Pancreas (tissue), 10 donors: ENCODE measurements around the gene AKAP11. TPM values are rescaled to one million over a fixed set of nuclear protein-coding genes. Genes with fewer than 3 reads are reported as not detected.

Experiments used
- ATAC-seq, 4 donors: fragments of 200-7000 bp; cut with Tn5 transposase; one replicate each; pipeline versions ENCODE4 v1.8.0 to v1.9.1; 2020; ENCODE audit warnings: mild to moderate bottlenecking in 4 of 4, moderate library complexity in 4 of 4
- DNase-seq, 6 donors: peaks; one replicate each; pipeline ENCODE4 v3.0.0-alpha.2; 2020
- FAIRE-seq: peaks from 2 replicates; lab custom pipeline; 2012; peaks lifted over from hg19 to GRCh38; lab: Jason Lieb, UNC
- H3K27ac ChIP-seq, 4 donors: fragments of 200-600 bp; sonication (generic); 1 replicate in 3 of 4; 2 replicates in 1 of 4; pipeline versions ENCODE4 v1.5.0 to v1.8.0; 2020
- H3K27me3 ChIP-seq, 4 donors: fragments of 200-600 bp; one replicate each; pipeline ENCODE4 v1.8.0; 2021
- H3K36me3 ChIP-seq, 3 donors: fragments of 200-600 bp; sonication (generic) in 1 of 3; one replicate each; pipeline versions ENCODE4 v1.5.0 to v1.8.0; 2020 to 2021
- H3K4me1 ChIP-seq, 3 donors: fragments of 200-600 bp; one replicate each; pipeline ENCODE4 v1.8.0; 2021
- H3K4me3 ChIP-seq, 4 donors: fragments of 200-600 bp; sonication (generic) in 2 of 4; one replicate each; pipeline versions ENCODE4 v1.5.0 to v1.8.0; 2020 to 2021
- H3K9me3 ChIP-seq, 4 donors: fragments of 200-600 bp; one replicate each; pipeline ENCODE4 v1.8.0; 2021
- WGBS, 2 donors: extraction: QIAGEN DNeasy Blood & Tissue Kit; methylation state at CpG; one replicate each; pipeline ENCODE4 v1.1.7; 2013; 5-methylcytosine and 5-hydroxymethylcytosine counted together
- intact Hi-C, 3 donors: fragments of 100-400 bp; cut with DNase I; formaldehyde crosslinking; loops; one replicate each; pipeline versions ENCODE4 v1.11.1 to v1.14.2; 2022
- polyA plus RNA-seq, 2 donors: library from polyadenylated mRNA; stranded (reverse); fragments of 200-250 nt; gene quantifications; one replicate each; pipeline ENCODE4 v1.2.3, GENCODE V29; 2013
- total RNA-seq, 6 donors: library from RNA; stranded (reverse); fragmentation: NEBNext Ultra II Directional in 4 of 6; extraction: Animal tissue kit (Norgen Biotek cat#: 25700) in 4 of 6; gene quantifications; one replicate each; pipeline versions ENCODE4 v1.2.1 to v1.2.4, GENCODE V29; 2021 to 2023
- TF ChIP-seq, protein P1 (sequence below), 4 donors: fragments of 200-600 bp; sonication (generic) in 3 of 4; IDR thresholded peaks; one replicate each; pipeline versions ENCODE4 v1.5.0 to v1.8.0; 2021; ENCODE audit warnings: antibody characterized with exemption in 4 of 4
- donor health status: healthy with polysubstance abuse.
- donor health status: DM: no; HTN: no; CAD: no; lungs with moderate emphysema.
- donor health status: DM: no; HTN: no; CAD: no.
- donor health status: control.
- donor health status: control.
- donor health status: Bipolar disorder and iron deficiency.
- donor health status: DM: yes; HTN: yes; CAD: no.
- donor health status: DM: no; HTN: no; CAD: no.
- donor health status: DM: no; HTN: no; CAD: no.
- donor health status: DM: yes; HTN: yes; CAD: no.

The AKAP11 gene
- total and polyA plus RNA-seq, 8 donors: 3.0 to 15.5 (median 8.3) TPM

- intact Hi-C loops: no loop called here
- no peaks in the 10 kb centered on the region for H3K9me3 ChIP-seq
- H3K4me1 ChIP-seq: no peaks in the 10 kb centered on the region
- 77 to 89% methylated on average over 8 of the region's 8 CpGs for WGBS, 2 donors
- TF ChIP-seq, protein P1, sequence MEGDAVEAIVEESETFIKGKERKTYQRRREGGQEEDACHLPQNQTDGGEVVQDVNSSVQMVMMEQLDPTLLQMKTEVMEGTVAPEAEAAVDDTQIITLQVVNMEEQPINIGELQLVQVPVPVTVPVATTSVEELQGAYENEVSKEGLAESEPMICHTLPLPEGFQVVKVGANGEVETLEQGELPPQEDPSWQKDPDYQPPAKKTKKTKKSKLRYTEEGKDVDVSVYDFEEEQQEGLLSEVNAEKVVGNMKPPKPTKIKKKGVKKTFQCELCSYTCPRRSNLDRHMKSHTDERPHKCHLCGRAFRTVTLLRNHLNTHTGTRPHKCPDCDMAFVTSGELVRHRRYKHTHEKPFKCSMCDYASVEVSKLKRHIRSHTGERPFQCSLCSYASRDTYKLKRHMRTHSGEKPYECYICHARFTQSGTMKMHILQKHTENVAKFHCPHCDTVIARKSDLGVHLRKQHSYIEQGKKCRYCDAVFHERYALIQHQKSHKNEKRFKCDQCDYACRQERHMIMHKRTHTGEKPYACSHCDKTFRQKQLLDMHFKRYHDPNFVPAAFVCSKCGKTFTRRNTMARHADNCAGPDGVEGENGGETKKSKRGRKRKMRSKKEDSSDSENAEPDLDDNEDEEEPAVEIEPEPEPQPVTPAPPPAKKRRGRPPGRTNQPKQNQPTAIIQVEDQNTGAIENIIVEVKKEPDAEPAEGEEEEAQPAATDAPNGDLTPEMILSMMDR (IDR thresholded peaks at IDR 0.05): no peak
- H3K27me3 ChIP-seq: no peaks in the 10 kb centered on the region
- no peak for FAIRE-seq
- no peak for DNase-seq
- no peak overlapping the region for H3K27ac ChIP-seq
- no peak overlapping the region for H3K4me3 ChIP-seq
- no peaks in the 10 kb centered on the region for H3K36me3 ChIP-seq
- no peak for ATAC-seq
These were observed 10.9 kb upstream of the AKAP11 start for GRCh38 chr13:42260903-42261654.

DNA sequence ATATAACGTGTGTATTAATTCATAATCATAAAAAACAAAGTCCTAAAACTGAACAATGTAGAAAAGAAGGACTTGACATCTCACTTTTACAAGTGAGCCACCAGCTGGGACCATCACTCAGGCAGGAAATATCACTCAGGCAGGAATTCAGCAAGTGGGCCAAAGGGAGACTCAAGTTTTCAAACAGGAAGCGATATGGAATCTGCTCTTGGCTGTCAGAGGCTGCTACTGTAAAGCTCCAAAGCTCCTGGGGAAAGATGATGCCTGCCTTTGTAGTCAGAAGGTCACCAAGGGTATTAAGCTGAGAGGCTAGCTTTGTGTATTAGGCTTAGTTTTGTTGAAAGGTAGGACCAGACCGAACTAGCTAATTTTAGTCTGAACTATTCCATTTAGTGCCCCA is 5.5 kb upstream of the AKAP11 start:
- intact Hi-C loops: no loop called here
- FAIRE-seq (no peak), ATAC-seq (no peak), DNase-seq (no peak)
- Histone ChIP-seq H3K4me1 (no peaks in the 10 kb centered on the region), H3K4me3 (no peak overlapping the region), H3K36me3 (no peaks in the 10 kb centered on the region), H3K27me3 (no peaks in the 10 kb centered on the region), H3K9me3 (no peaks in the 10 kb centered on the region), H3K27ac (no peak overlapping the region)
- TF ChIP-seq, protein P1 (IDR thresholded peaks at IDR 0.05): no peak
- WGBS, 2 donors: 58 to 61% methylated on average over 3 of the region's 3 CpGs

GRCh38 chr13:42270160-42270856 is 1.6 kb upstream of the AKAP11 start:
- intact Hi-C loops: no loop called here
- no peak for FAIRE-seq
- DNase-seq: no peak
- Histone ChIP-seq H3K27ac (no peak overlapping the region), H3K36me3 (no peaks in the 10 kb centered on the region), H3K9me3 (no peaks in the 10 kb centered on the region), H3K4me3 (no peak overlapping the region), H3K27me3 (no peaks in the 10 kb centered on the region), H3K4me1 (peaks cover 0 to 7% (median 0%) of the 10 kb centered on the region in 3 donors)
- ATAC-seq: no peak
- TF ChIP-seq, protein P1 (IDR thresholded peaks at IDR 0.05): no peak
- WGBS, 2 donors: 92 to 93% methylated on average over 6 of the region's 6 CpGs

- H3K27ac ChIP-seq: peak overlapping the region in 1 of 4 donors; percentile 59
- H3K4me3 ChIP-seq: peak overlapping the region in 2 of 4 donors; percentile 56 to 91
- no peak for ATAC-seq
- WGBS, 2 donors: 90 to 91% methylated on average over 6 of the region's 6 CpGs
- TF ChIP-seq, protein P1 (IDR thresholded peaks at IDR 0.05): no peak
- peaks cover 0 to 7% (median 0%) of the 10 kb centered on the region in 3 donors for H3K4me1 ChIP-seq
- no peaks in the 10 kb centered on the region for H3K27me3 ChIP-seq
- H3K9me3 ChIP-seq: no peaks in the 10 kb centered on the region
- FAIRE-seq: no peak
- intact Hi-C loops: no loop called here
- no peaks in the 10 kb centered on the region for H3K36me3 ChIP-seq
- DNase-seq: no peak
These were observed 1.1 kb upstream of the AKAP11 start for GRCh38 chr13:42270857-42271215.
